Measurements from ENCODE around the gene ZNF827. TPM values are rescaled to one million over a fixed set of nuclear protein-coding genes. Genes with fewer than 3 reads are reported as not detected.

Gene ZNF827
- total and polyA plus RNA-seq, 2 of the 13 experiments (the other 11 are each of a cell fraction or from before 2014, with no cell fraction given), result 2.8 TPM

- CTCF ChIA-PET (ENCODE audit: low intra/inter-chr PET ratio, low total read pairs), result no interaction called here
- over 99% methylated on average over 5 of the region's 5 CpGs for WGBS (ENCODE audit: low lambda C conversion rate)
- peaks cover 0 to 7% of the 10 kb centered on the region in 2 experiments; a peak in 1 of 5 replicates for H3K36me3 ChIP-seq (replicated peaks in 1 of 2; ENCODE audit: control insufficient read depth in 1 of 2, insufficient read depth in 2 of 2, low read length in 2 of 2)
- no peaks in the 10 kb centered on the region for H3K79me2 ChIP-seq (ENCODE audit: insufficient read depth, low read length)
- FAIRE-seq, result no peak
- ATAC-seq, result no peak
- H3K27ac ChIP-seq (ENCODE audit: extremely low read length, insufficient read depth, low read length), result no peak overlapping the region
- no peak overlapping the region for H2AFZ ChIP-seq (ENCODE audit: low read length)
- no peak for DNase-seq (ENCODE audit: low spot score)
- no peak overlapping the region for H3K4me3 ChIP-seq (replicated peaks in 1 of 3; ENCODE audit: insufficient read depth in 1 of 3, low read depth in 2 of 3, low read length in 3 of 3)
- no peaks in the 10 kb centered on the region for H4K20me1 ChIP-seq (ENCODE audit: insufficient read depth, low read length)
- no peak overlapping the region for H3K4me2 ChIP-seq (ENCODE audit: low read depth, low read length)
- no peaks in the 10 kb centered on the region for H3K4me1 ChIP-seq (ENCODE audit: insufficient read depth, low read length)
- TF ChIP-seq STAT6 (CRISPR knock-in tag; IDR thresholded peaks at IDR 0.05; ENCODE audit: borderline replicate concordance) (no peak), BORCS8-MEF2B (CRISPR knock-in tag; IDR thresholded peaks at IDR 0.05) (no peak), RAD51 (IDR thresholded peaks at IDR 0.05; ENCODE audit: borderline replicate concordance) (no peak), ZNF17 (CRISPR knock-in tag; IDR thresholded peaks at IDR 0.05) (no peak), ZC3H4 (CRISPR knock-in tag; IDR thresholded peaks at IDR 0.05; ENCODE audit: borderline replicate concordance) (no peak), ZKSCAN1 (IDR thresholded peaks at IDR 0.05; ENCODE audit: low read length) (no peak), ZNF512B (CRISPR knock-in tag; IDR thresholded peaks at IDR 0.05; ENCODE audit: borderline replicate concordance) (no peak), ZFP37 (CRISPR knock-in tag; IDR thresholded peaks at IDR 0.05; ENCODE audit: borderline replicate concordance) (no peak), NFKB2 (CRISPR knock-in tag; IDR thresholded peaks at IDR 0.05; ENCODE audit: borderline replicate concordance) (no peak), ZNF260 (CRISPR knock-in tag; IDR thresholded peaks at IDR 0.05; ENCODE audit: borderline replicate concordance, low read depth) (no peak), ZNF761 (CRISPR knock-in tag; conservative IDR thresholded peaks at IDR 0.05) (no peak), HNRNPL (IDR thresholded peaks at IDR 0.05; ENCODE audit: low read depth, low read length) (no peak), ZNF552 (CRISPR knock-in tag; IDR thresholded peaks at IDR 0.05; ENCODE audit: borderline replicate concordance) (no peak), ZBTB7A (CRISPR knock-in tag; IDR thresholded peaks at IDR 0.05) (no peak), GZF1 (CRISPR knock-in tag; IDR thresholded peaks at IDR 0.05) (no peak), ZFY (CRISPR knock-in tag; IDR thresholded peaks at IDR 0.05) (no peak), PRMT3 (CRISPR knock-in tag; IDR thresholded peaks at IDR 0.05; ENCODE audit: borderline replicate concordance, low read depth) (no peak)
- POLR2A ChIA-PET, result no interaction called here
- no peaks in the 10 kb centered on the region for H3K27me3 ChIP-seq (ENCODE audit: control insufficient read depth in 1 of 2, insufficient read depth in 2 of 2, low read length in 2 of 2)
- H3K9me3 ChIP-seq (ENCODE audit: low read length), result no peaks in the 10 kb centered on the region
- no TSS peak for BruUV-seq (replicated peaks)
- no peak overlapping the region for H3K9ac ChIP-seq (ENCODE audit: insufficient read depth, low read depth, low read length)
- intact Hi-C loops (cut with micrococcal nuclease; ENCODE audit: unreplicated experiment), result no loop called here
- in situ Hi-C loops (cut with HindIII; ENCODE audit: extremely low pct_ligation_motif_present, low pct_unique_long_range_greater_than_20kb), result no loop called here
Measured at GRCh38 chr4:145860897-145861296, 77.7 kb downstream of the ZNF827 start.

Data from HepG2 (cell line).